ENCODE measurements around the gene SLAMF1.

SLAMF1 gene

DNA sequence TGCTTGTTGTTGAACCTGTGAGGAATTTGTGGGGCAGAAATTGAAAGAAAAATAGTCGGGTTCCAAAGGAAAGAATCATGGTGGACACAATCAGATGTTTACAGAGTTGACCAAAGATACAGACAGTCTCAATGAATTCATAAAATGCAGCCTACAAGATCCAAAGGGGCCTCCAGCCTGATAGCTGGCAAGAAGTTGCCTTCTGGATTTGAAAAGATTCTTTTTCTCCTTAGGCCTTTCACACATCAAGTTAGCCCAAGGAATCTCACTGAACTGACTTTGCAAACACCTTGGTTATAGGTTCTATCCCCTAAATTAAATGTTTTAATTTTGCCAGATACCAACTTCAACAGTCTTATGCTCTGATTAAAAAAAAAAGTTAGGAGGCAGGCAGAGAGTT lies 21.5 kb downstream of the SLAMF1 start:
- intact Hi-C loops (cut with DNase I; ENCODE audit: low total_unique reads): no loop called here
- Histone ChIP-seq H3K27ac (no peak overlapping the region), H3K4me1 (no peaks in the 10 kb centered on the region)

DNA sequence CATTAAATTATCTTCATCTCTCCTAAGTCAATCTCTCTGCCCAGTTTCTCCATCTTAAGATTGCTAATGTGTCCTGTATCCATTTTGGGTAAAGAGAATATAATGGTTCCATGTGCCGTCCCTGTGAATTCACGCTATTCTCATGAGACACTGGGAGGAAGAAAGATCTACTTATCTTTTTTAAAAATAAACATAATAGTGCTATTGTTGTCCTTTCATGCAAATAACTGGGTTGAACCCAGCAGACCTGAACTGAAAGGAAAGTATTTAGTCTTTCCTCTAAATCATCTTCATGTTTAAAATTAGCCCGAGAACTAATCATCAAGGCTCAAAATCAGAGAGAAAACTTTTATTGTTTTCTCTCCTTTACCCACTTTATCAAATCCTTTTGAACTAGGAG lies 22.4 kb downstream of the SLAMF1 start:
- intact Hi-C loops (cut with DNase I; ENCODE audit: low total_unique reads): no loop called here
- no peak overlapping the region for H3K27ac ChIP-seq
- no peaks in the 10 kb centered on the region for H3K36me3 ChIP-seq

More for the DNA sequence above, 21.5 kb downstream of the SLAMF1 start:
- no peak overlapping the region for H3K4me3 ChIP-seq
- H3K27me3 ChIP-seq: no peaks in the 10 kb centered on the region
- H3K9me3 ChIP-seq: no peaks in the 10 kb centered on the region
- TF ChIP-seq, protein P1, sequence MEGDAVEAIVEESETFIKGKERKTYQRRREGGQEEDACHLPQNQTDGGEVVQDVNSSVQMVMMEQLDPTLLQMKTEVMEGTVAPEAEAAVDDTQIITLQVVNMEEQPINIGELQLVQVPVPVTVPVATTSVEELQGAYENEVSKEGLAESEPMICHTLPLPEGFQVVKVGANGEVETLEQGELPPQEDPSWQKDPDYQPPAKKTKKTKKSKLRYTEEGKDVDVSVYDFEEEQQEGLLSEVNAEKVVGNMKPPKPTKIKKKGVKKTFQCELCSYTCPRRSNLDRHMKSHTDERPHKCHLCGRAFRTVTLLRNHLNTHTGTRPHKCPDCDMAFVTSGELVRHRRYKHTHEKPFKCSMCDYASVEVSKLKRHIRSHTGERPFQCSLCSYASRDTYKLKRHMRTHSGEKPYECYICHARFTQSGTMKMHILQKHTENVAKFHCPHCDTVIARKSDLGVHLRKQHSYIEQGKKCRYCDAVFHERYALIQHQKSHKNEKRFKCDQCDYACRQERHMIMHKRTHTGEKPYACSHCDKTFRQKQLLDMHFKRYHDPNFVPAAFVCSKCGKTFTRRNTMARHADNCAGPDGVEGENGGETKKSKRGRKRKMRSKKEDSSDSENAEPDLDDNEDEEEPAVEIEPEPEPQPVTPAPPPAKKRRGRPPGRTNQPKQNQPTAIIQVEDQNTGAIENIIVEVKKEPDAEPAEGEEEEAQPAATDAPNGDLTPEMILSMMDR (IDR thresholded peaks at IDR 0.05): no peak
- DNase-seq: no peak
- H3K36me3 ChIP-seq: no peaks in the 10 kb centered on the region

DNA sequence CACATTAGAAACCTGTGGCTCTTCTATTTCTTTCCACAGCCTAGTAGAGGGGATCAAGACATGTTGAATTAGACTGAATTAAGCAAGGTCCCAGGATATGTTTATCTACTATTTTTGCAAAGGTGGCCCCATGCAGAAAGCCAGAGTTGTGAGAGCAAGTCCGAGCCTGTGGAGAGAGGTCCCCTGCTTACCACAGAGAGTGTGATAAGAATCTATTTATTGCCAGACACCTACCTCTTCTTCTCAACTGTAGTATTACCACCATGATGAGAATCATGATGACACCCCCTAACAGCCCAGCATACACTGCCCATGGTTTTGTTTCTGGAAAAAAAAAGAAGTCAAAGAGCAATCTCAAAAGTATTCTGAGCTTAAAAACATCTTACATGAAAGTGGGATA lies 23.0 kb downstream of the SLAMF1 start:
- no peak for DNase-seq
- Histone ChIP-seq H3K4me1 (no peaks in the 10 kb centered on the region), H3K36me3 (no peaks in the 10 kb centered on the region), H3K27me3 (no peaks in the 10 kb centered on the region), H3K4me3 (no peak overlapping the region), H3K9me3 (no peaks in the 10 kb centered on the region), H3K27ac (no peak overlapping the region)
- TF ChIP-seq, protein P1 (IDR thresholded peaks at IDR 0.05): no peak
- intact Hi-C loops (cut with DNase I; ENCODE audit: low total_unique reads): no loop called here

More for the DNA sequence above, 22.4 kb downstream of the SLAMF1 start:
- H3K4me1 ChIP-seq: no peaks in the 10 kb centered on the region
- H3K9me3 ChIP-seq: no peaks in the 10 kb centered on the region
- TF ChIP-seq, protein P1 (IDR thresholded peaks at IDR 0.05): no peak
- no peaks in the 10 kb centered on the region for H3K27me3 ChIP-seq
- no peak for DNase-seq
- H3K4me3 ChIP-seq: no peak overlapping the region

DNA sequence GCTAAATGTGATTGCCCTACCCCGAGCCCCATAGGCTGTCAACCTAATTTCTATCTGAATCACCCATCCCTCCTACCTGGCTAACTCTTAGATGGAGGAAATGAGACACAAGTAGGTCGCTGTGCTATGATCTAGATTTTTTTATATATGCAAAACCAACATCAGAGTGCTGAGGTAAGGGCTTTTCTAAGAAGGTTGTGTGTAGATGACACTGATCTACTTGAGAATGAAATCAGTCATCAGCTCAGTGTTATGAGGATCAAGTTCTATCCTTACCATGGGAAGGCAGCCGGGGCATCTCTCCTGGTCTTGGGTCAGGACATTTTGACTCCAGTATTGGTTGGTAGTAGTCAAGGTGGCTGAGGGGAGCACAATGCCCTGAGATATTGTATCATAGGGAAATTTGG lies 23.6 kb downstream of the SLAMF1 start:
- H3K4me3 ChIP-seq: no peak overlapping the region
- H3K27me3 ChIP-seq: no peaks in the 10 kb centered on the region
- no peak overlapping the region for H3K27ac ChIP-seq
- H3K36me3 ChIP-seq: no peaks in the 10 kb centered on the region
- DNase-seq: no peak
- intact Hi-C loops (cut with DNase I; ENCODE audit: low total_unique reads): no loop called here
- TF ChIP-seq, protein P1 (IDR thresholded peaks at IDR 0.05): no peak
- no peaks in the 10 kb centered on the region for H3K9me3 ChIP-seq
- no peaks in the 10 kb centered on the region for H3K4me1 ChIP-seq

DNA sequence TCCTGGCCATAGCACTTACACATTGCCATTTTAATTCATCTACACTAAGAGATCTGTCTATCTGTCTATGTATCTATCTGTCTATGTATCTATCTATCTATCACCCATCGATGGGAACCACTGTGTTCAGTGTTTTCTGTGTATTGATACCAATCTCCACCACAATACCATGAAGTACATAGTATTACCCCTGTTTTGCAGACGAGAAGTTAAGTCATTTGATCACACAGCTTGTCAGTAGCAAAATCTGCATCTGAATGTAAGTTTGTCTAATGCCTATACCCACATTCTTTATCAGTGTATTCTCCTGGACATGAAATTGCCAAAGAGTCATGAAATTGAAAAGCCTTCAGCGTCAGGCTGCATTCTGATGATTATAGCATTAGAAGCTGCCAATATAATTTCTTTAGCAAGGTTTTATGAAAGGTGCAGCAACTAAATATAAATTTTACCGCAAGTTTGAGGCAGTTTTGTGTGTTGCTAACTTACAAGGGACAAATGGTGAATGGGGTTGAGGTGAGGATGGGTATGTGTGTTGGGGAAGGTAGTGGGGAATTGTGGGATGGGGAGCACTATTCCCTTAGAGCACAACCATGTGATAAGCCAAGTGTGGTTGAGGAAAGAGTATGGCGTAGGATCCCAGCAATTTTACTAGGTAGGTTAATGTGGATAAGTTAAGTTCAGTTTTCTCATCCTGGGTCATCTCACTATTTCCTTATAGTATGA lies 24.2 kb downstream of the SLAMF1 start:
- TF ChIP-seq, protein P1 (IDR thresholded peaks at IDR 0.05): no peak
- no peak overlapping the region for H3K27ac ChIP-seq
- no peak for DNase-seq
- intact Hi-C loops (cut with DNase I; ENCODE audit: low total_unique reads): no loop called here
- no peaks in the 10 kb centered on the region for H3K4me1 ChIP-seq
- no peaks in the 10 kb centered on the region for H3K36me3 ChIP-seq
- no peak overlapping the region for H3K4me3 ChIP-seq
- H3K9me3 ChIP-seq: no peaks in the 10 kb centered on the region
- H3K27me3 ChIP-seq: no peaks in the 10 kb centered on the region
